ENCODE measurements around the gene LMO4. TPM values are rescaled to one million over a fixed set of nuclear protein-coding genes. Genes with fewer than 3 reads are reported as not detected.
A peak's percentile ranks its signal among the peaks of the same experiment; 100 is the strongest.

The LMO4 gene
- total RNA-seq, 1 donor = 61.9 TPM

GRCh38 chr1:87362834-87363426 is 34.2 kb downstream of the LMO4 start:
- Histone ChIP-seq H3K79me2 (ENCODE audit: insufficient read depth, low read length) (no peaks in the 10 kb centered on the region), H3K36me3 (ENCODE audit: insufficient read depth, low read length) (no peaks in the 10 kb centered on the region), H2AFZ (ENCODE audit: low read length) (no peak overlapping the region), H3K4me2 (ENCODE audit: insufficient read depth, low read length) (no peak overlapping the region), H3K4me3 (ENCODE audit: insufficient read depth, low read length) (no peak overlapping the region), H3K4me1 (ENCODE audit: insufficient read depth, low read length) (peaks cover 7% of the 10 kb centered on the region), H3K9me3 (ENCODE audit: low read depth, low read length) (no peaks in the 10 kb centered on the region), H3K27me3 (ENCODE audit: insufficient read depth, low read length) (no peaks in the 10 kb centered on the region), H3K27ac (ENCODE audit: low read depth, low read length) (no peak overlapping the region), H4K20me1 (ENCODE audit: insufficient read depth, low read length) (no peaks in the 10 kb centered on the region)
- no peak for TF ChIP-seq CTCF (IDR thresholded peaks at IDR 0.05; ENCODE audit: extremely low read depth, low read depth, low read length)
- peak; percentile 42 for DNase-seq (ENCODE audit: insufficient read length, low spot score, missing footprints)

- Histone ChIP-seq H2AFZ (ENCODE audit: low read length) (no peak overlapping the region), H3K4me3 (ENCODE audit: insufficient read depth, low read length) (no peak overlapping the region), H3K9me3 (ENCODE audit: low read depth, low read length) (no peaks in the 10 kb centered on the region), H3K4me2 (ENCODE audit: insufficient read depth, low read length) (no peak overlapping the region), H3K27ac (ENCODE audit: low read depth, low read length) (no peak overlapping the region), H3K27me3 (ENCODE audit: insufficient read depth, low read length) (no peaks in the 10 kb centered on the region), H3K4me1 (ENCODE audit: insufficient read depth, low read length) (peaks cover 7% of the 10 kb centered on the region), H3K79me2 (ENCODE audit: insufficient read depth, low read length) (no peaks in the 10 kb centered on the region), H4K20me1 (ENCODE audit: insufficient read depth, low read length) (no peaks in the 10 kb centered on the region), H3K36me3 (ENCODE audit: insufficient read depth, low read length) (no peaks in the 10 kb centered on the region)
- DNase-seq (ENCODE audit: insufficient read length, low spot score, missing footprints) = no peak
- TF ChIP-seq CTCF (IDR thresholded peaks at IDR 0.05; ENCODE audit: extremely low read depth, low read depth, low read length) = no peak
These were observed 38.9 kb downstream of the LMO4 start for GRCh38 chr1:87367549-87367948.

GRCh38 chr1:87368907-87369306 is 40.2 kb downstream of the LMO4 start:
- no peaks in the 10 kb centered on the region for H4K20me1 ChIP-seq (ENCODE audit: insufficient read depth, low read length)
- H3K27ac ChIP-seq (ENCODE audit: low read depth, low read length) = no peak overlapping the region
- no peaks in the 10 kb centered on the region for H3K4me1 ChIP-seq (ENCODE audit: insufficient read depth, low read length)
- H3K27me3 ChIP-seq (ENCODE audit: insufficient read depth, low read length) = no peaks in the 10 kb centered on the region
- no peak overlapping the region for H3K4me2 ChIP-seq (ENCODE audit: insufficient read depth, low read length)
- H2AFZ ChIP-seq (ENCODE audit: low read length) = no peak overlapping the region
- H3K9me3 ChIP-seq (ENCODE audit: low read depth, low read length) = no peaks in the 10 kb centered on the region
- no peak overlapping the region for H3K4me3 ChIP-seq (ENCODE audit: insufficient read depth, low read length)
- DNase-seq (ENCODE audit: insufficient read length, low spot score, missing footprints) = no peak
- no peaks in the 10 kb centered on the region for H3K79me2 ChIP-seq (ENCODE audit: insufficient read depth, low read length)
- no peak for TF ChIP-seq CTCF (IDR thresholded peaks at IDR 0.05; ENCODE audit: extremely low read depth, low read depth, low read length)
- H3K36me3 ChIP-seq (ENCODE audit: insufficient read depth, low read length) = no peaks in the 10 kb centered on the region

GRCh38 chr1:87369736-87370478 is 41.2 kb downstream of the LMO4 start:
- DNase-seq (ENCODE audit: insufficient read length, low spot score, missing footprints) = no peak
- no peaks in the 10 kb centered on the region for H3K4me1 ChIP-seq (ENCODE audit: insufficient read depth, low read length)

More at GRCh38 chr1:87369736-87370478, 41.2 kb downstream of the LMO4 start:
- no peak overlapping the region for H2AFZ ChIP-seq (ENCODE audit: low read length)
- H3K79me2 ChIP-seq (ENCODE audit: insufficient read depth, low read length) = no peaks in the 10 kb centered on the region
- H4K20me1 ChIP-seq (ENCODE audit: insufficient read depth, low read length) = no peaks in the 10 kb centered on the region
- no peaks in the 10 kb centered on the region for H3K36me3 ChIP-seq (ENCODE audit: insufficient read depth, low read length)
- H3K27ac ChIP-seq (ENCODE audit: low read depth, low read length) = no peak overlapping the region
- H3K4me2 ChIP-seq (ENCODE audit: insufficient read depth, low read length) = no peak overlapping the region
- no peaks in the 10 kb centered on the region for H3K27me3 ChIP-seq (ENCODE audit: insufficient read depth, low read length)
- H3K4me3 ChIP-seq (ENCODE audit: insufficient read depth, low read length) = no peak overlapping the region
- no peaks in the 10 kb centered on the region for H3K9me3 ChIP-seq (ENCODE audit: low read depth, low read length)
- no peak for TF ChIP-seq CTCF (IDR thresholded peaks at IDR 0.05; ENCODE audit: extremely low read depth, low read depth, low read length)

Measured in osteoblast (primary cell).